IMR-90 (cell line): ENCODE data around the gene ACSL6. TPM values are rescaled to one million over a fixed set of nuclear protein-coding genes. Genes with fewer than 3 reads are reported as not detected.

ENCODE experiments used
- ATAC-seq: fragments of 200-7000 bp; cut with Tn5 transposase; 2 replicates; pipeline ENCODE4 v1.9.1; 2020; ENCODE audit warnings: low read depth, mild to moderate bottlenecking, moderate library complexity
- BruUV-seq: library from RNA; stranded (reverse); fragments of 400-500 nt; replicated peaks from 2 replicates; lab custom pipeline; 2021; lab: Mats Ljungman, UMichigan
- CTCF ChIA-PET: fragments of 300-600 bp; formaldehyde crosslinking; extraction: SDS; loops from one replicate; lab custom pipeline; 2021; ENCODE audit warnings: antibody characterized with exemption; lab: Yijun Ruan, JAX
- POLR2A ChIA-PET: fragments of 300-600 bp; sonication (Branson Sonifier 250); formaldehyde crosslinking; loops from one replicate; lab custom pipeline; 2022; ENCODE audit warnings: antibody characterized with exemption; ENCODE audit not compliant: unreplicated experiment; lab: Charles Lee
- DNase-seq: peaks from one replicate; pipeline ENCODE4 v3.0.0; 2013
- H2AFZ ChIP-seq: replicated peaks from 2 replicates; pipeline ENCODE3; 2013; ENCODE audit warnings: low read length, mild to moderate bottlenecking; ENCODE audit not compliant: poor library complexity
- H2AK5ac ChIP-seq: 2 replicates; pipeline ENCODE4 v1.6.1; 2013; ENCODE audit warnings: low read depth, low read length, inconsistent platforms
- H2AK9ac ChIP-seq: replicated peaks from 2 replicates; pipeline ENCODE3; 2013; ENCODE audit warnings: mild to moderate bottlenecking, low read depth, low read length, moderate library complexity; ENCODE audit not compliant: poor library complexity
- H2BK120ac ChIP-seq: 2 replicates; pipeline ENCODE4 v1.6.1; 2013; ENCODE audit warnings: low read depth, low read length, inconsistent platforms
- H2BK15ac ChIP-seq: 3 replicates; pipeline ENCODE4 v1.6.1; 2013; ENCODE audit warnings: low read depth, low read length, inconsistent platforms
- H2BK20ac ChIP-seq: 2 replicates; pipeline ENCODE4 v1.6.1; 2013; ENCODE audit warnings: low read depth, mild to moderate bottlenecking, inconsistent platforms, low read length, moderate library complexity
- H2BK5ac ChIP-seq: 2 replicates; pipeline ENCODE4 v1.6.1; 2013; ENCODE audit warnings: mild to moderate bottlenecking, low read depth, low read length, inconsistent platforms; ENCODE audit not compliant: poor library complexity, severe bottlenecking
- H3K14ac ChIP-seq: replicated peaks from 2 replicates; pipeline ENCODE4 v1.6.1; 2013; ENCODE audit warnings: low read depth, low read length, inconsistent platforms
- H3K18ac ChIP-seq: 2 replicates; pipeline ENCODE4 v1.6.1; 2013; ENCODE audit warnings: low read depth, low read length, control low read depth
- H3K23ac ChIP-seq: 2 replicates; pipeline ENCODE4 v1.6.1; 2013; ENCODE audit warnings: low read depth, low read length, inconsistent platforms
- H3K27ac ChIP-seq: 2 replicates; pipeline ENCODE4 v1.5.1; 2013; ENCODE audit warnings: mild to moderate bottlenecking, control low read depth, low read length; ENCODE audit not compliant: insufficient read depth
- H3K27me3 ChIP-seq: 2 replicates; pipeline ENCODE4 v1.6.1; 2013; ENCODE audit warnings: low read length; ENCODE audit not compliant: control insufficient read depth, insufficient read depth
- H3K36me3 ChIP-seq: 2 replicates; pipeline ENCODE4 v1.6.1; 2013; ENCODE audit warnings: low read length, mixed read lengths; ENCODE audit not compliant: control insufficient read depth, insufficient read depth
- H3K4ac ChIP-seq: 2 replicates; pipeline ENCODE4 v1.6.1; 2013; ENCODE audit warnings: low read depth, low read length, inconsistent platforms
- H3K4me1 ChIP-seq: 2 replicates; pipeline ENCODE4 v1.6.1; 2013; ENCODE audit warnings: low read length, mixed read lengths; ENCODE audit not compliant: control insufficient read depth, insufficient read depth
- H3K4me2 ChIP-seq: 2 replicates; pipeline ENCODE4 v1.6.1; 2013; ENCODE audit warnings: low read depth, mild to moderate bottlenecking, control low read depth, low read length, moderate library complexity
- H3K4me3 ChIP-seq: 2 replicates; pipeline ENCODE4 v1.5.1; 2013; ENCODE audit warnings: low read depth, mild to moderate bottlenecking, control low read depth, low read length, moderate library complexity; ENCODE audit not compliant: insufficient read depth
- H3K56ac ChIP-seq: 2 replicates; pipeline ENCODE4 v1.6.1; 2013; ENCODE audit warnings: low read length, inconsistent platforms; ENCODE audit not compliant: insufficient read depth; ENCODE audit errors: extremely low read depth
- H3K79me1 ChIP-seq, 2 experiments: 2 replicates each; pipeline ENCODE4 v1.6.1; 2013; ENCODE audit warnings: low read length in 2 of 2, inconsistent platforms in 1 of 2, low read depth in 1 of 2
- H3K9ac ChIP-seq: 2 replicates; pipeline ENCODE4 v1.6.1; 2013; ENCODE audit warnings: low read depth, low read length, control low read depth
- H3K9me1 ChIP-seq: 2 replicates; pipeline ENCODE4 v1.6.1; 2013; ENCODE audit warnings: low read length, inconsistent platforms; ENCODE audit not compliant: insufficient read depth
- H3K9me3 ChIP-seq: 2 replicates; pipeline ENCODE4 v1.6.1; 2013; ENCODE audit warnings: low read length; ENCODE audit not compliant: control insufficient read depth, insufficient read depth
- H4K20me1 ChIP-seq: 2 replicates; pipeline ENCODE4 v1.6.1; 2013; ENCODE audit warnings: low read length, inconsistent platforms; ENCODE audit not compliant: insufficient read depth
- H4K5ac ChIP-seq: 2 replicates; pipeline ENCODE4 v1.6.1; 2013; ENCODE audit warnings: mild to moderate bottlenecking, low read depth, low read length, control low read depth
- H4K8ac ChIP-seq, 2 experiments: 2 replicates each; pipeline ENCODE4 v1.6.1; 2013; ENCODE audit warnings: low read depth in 2 of 2, low read length in 2 of 2, control low read depth in 1 of 2, inconsistent platforms in 1 of 2
- H4K91ac ChIP-seq: 2 replicates; pipeline ENCODE4 v1.6.1; 2013; ENCODE audit warnings: low read depth, low read length, inconsistent platforms; ENCODE audit not compliant: insufficient read depth
- MAZ ChIP-seq: IDR thresholded peaks from 2 replicates; pipeline ENCODE4 v1.6.1; 2012; ENCODE audit warnings: low read depth, mild to moderate bottlenecking, low read length, improper control_type of control experiment, moderate library complexity, borderline replicate concordance
- RFX5 ChIP-seq: IDR thresholded peaks from 2 replicates; pipeline ENCODE4 v1.8.0; 2012; ENCODE audit warnings: low read depth, mild to moderate bottlenecking, low read length, moderate library complexity
- WGBS, 2 experiments: methylation state at CpG; one replicate each; pipeline versions ENCODE4 v1.1.5 to v1.1.7; 2013; ENCODE audit warnings: missing lambda C conversion rate in 2 of 2; ENCODE audit not compliant: insufficient read length in 1 of 2; ENCODE audit errors: extremely low coverage in 2 of 2; 5-methylcytosine and 5-hydroxymethylcytosine counted together
- dilution Hi-C: fragments of 300-500 bp; cut with HindIII; formaldehyde crosslinking; loops from one replicate; pipeline ENCODE4 v1.14.3; 2018; ENCODE audit warnings: low sequenced_read_pairs; ENCODE audit not compliant: unreplicated experiment
- in situ Hi-C: fragments of 300-500 bp; cut with MboI; formaldehyde crosslinking; loops from 3 replicates; pipeline ENCODE4 v1.14.3; 2019; ENCODE audit warnings: low sequenced_read_pairs, inconsistent platforms, mixed read lengths
- intact Hi-C: fragments of 100-400 bp; cut with micrococcal nuclease; formaldehyde crosslinking; loops from 2 replicates; pipeline ENCODE4 v1.10.0; 2022
- polyA plus RNA-seq, 3 experiments: library from polyadenylated mRNA; depleted of rRNA; stranded (reverse); fragments of >200 nt; gene quantifications; 2 replicates each; pipeline ENCODE4 v1.2.3, GENCODE V29; 2012; ENCODE audit warnings: low replicate concordance in 1 of 3
- total RNA-seq: library from RNA; depleted of rRNA; stranded (reverse); fragments of >200 nt; gene quantifications from 2 replicates; pipeline ENCODE4 v1.2.3, GENCODE V29; 2012

Gene ACSL6
- total and polyA plus RNA-seq, 2 of the 4 experiments (the other 2 are of a cell fraction), result not detected

DNA sequence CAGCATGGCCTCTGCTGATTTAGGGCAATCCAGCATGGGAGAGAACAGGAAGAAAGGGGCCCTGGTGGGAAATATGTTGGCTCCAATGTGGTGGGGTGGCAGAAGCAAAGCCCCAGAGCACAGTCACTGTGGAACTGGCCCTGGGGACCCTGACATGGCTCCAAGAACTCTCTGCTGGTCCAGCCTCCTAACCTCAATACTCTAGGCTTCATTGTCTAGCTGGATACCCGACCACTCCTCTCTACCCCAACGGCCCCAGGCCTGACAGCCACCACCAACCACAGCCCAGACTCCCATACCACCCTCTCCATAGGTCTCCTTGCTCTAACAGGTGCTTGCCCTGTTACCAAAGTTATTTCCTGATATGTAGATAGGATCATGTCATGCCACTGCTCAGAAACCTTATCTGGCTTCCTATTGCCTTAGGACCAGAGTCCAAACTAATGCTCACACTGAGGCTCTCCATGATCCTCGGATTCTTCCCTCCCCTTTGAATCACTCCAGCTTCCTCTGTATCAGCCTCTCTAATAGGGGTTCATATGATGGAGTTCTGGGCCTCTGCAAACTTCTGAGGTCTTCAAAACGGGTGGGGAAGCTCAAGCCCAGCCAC, 12.9 kb downstream of the ACSL6 start:
- Histone ChIP-seq H2AFZ (no peak overlapping the region), H2AK5ac (no peak overlapping the region), H3K9me3 (no peaks in the 10 kb centered on the region), H3K9ac (no peak overlapping the region), H3K27me3 (peaks cover 12% of the 10 kb centered on the region; the same call in 1 of the 2 replicates), H3K56ac (no peak overlapping the region), H3K4me3 (no peak overlapping the region), H2BK20ac (no peak overlapping the region), H3K18ac (no peak overlapping the region), H4K5ac (no peak overlapping the region), H3K4ac (no peak overlapping the region), H2BK120ac (no peak overlapping the region), H3K36me3 (no peaks in the 10 kb centered on the region), H2AK9ac (no peak overlapping the region), H3K4me2 (no peak overlapping the region), H3K4me1 (0 out of 2 replicates have a peak, but pooled peaks cover 2% of the 10 kb centered on the region), H2BK5ac (no peak overlapping the region), H2BK15ac (no peak overlapping the region), H3K9me1 (no peaks in the 10 kb centered on the region), H4K20me1 (no peaks in the 10 kb centered on the region), H3K79me1 (no peaks in the 10 kb centered on the region), H3K27ac (no peak overlapping the region), H3K23ac (no peak overlapping the region), H4K8ac (no peak overlapping the region), H3K14ac (no peak overlapping the region), H4K91ac (no peak overlapping the region)
- in situ Hi-C loops (no loop called here), intact Hi-C loops (no loop called here), dilution Hi-C loops (no loop called here)
- POLR2A ChIA-PET, result no interaction called here
- ATAC-seq (no peak), DNase-seq (no peak)
- CTCF ChIA-PET, result interaction anchor here (0.6 to 0.8 kb wide), 3 partner anchors 9 to 343 kb away, joined by 3 read pairs; no protein-coding TSS in a partner anchor
- WGBS, 2 experiments, result no CpG with 5 or more reads among the region's 4 CpGs
- no TSS peak for BruUV-seq
- TF ChIP-seq MAZ (no peak), RFX5 (no peak)
